ENCODE data around the gene CIB1.
"Not testable (repeated sequence)": the region's sequence is repeated elsewhere in the genome, so short reads cannot be mapped to it uniquely, and the experiment has no call there.

Gene CIB1

DNA sequence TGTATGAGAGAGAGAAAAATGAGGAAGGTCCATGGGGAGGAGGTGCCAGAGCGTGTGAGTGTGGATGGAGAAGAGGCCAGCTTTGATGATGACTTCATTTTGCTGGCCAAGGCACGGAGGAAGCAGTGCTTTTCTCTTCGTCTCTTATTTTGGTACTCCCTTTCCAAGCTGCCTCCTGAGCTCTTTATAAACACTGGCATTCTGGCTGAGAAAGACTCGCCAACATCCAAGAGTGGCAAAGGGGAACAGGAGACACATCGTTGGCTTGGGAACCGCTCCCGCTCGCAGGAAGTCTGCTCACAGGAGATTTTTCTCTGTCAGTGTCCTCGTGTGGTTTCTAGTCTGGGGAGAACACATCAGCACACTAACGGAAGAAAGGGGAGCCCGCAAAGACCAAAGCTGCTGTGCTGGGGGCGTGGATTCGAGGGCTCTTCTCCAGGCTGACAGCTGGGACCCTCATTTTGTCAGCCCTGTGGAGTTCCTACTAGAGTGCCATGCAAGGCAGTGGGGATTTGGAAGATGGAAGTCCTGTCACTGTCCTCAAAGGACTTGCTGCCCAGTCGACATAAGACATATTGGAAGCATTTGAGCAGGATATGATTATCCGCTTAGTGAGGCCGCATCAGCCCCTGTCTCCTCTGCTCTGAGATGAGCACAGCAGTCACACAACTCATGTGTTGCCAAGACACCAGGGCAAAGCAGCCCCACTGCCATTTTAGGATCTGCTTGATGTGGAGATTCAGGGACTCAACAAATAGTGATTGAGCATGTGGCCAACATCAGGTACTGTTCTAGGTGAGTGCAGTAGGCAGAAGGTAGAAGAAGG is 40.6 kb downstream of the CIB1 start:
- no peak for DNase-seq (ENCODE audit: low spot score)

DNA sequence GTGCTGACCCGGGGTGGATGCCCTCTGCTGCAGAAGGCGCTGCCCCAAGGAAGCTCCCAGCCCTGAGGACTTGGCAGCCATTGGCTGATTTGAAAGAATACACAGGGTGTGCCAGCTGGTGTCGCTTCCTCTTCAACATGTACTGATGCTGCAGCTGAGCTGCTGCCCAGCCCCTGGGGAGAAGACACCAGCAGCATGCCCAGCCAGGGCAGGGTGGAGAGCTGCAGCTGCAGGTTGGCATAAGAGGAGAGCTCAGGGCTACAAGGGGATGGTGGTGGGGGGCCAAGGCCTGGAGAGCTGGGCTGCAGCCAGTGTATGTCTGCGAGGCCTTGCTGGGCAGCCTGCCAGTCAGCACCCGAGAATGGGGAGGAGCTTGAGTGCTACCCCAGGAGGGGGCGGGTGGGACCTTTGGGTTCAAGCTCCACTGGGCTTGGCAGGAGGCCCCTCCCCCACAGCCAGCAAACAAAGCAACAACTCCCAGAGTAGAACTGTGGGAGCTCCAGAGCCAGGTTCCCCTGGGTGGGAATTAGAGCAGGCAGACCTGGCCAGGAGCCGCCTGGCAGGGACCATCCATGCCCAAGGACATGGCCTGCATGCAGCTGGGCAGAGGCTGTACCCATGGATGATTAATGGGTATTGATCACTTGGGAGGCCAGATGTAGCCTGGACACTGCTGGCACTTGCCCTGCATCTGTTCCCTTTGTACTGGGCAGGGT is 41.8 kb downstream of the CIB1 start:
- no peak for DNase-seq (ENCODE audit: low spot score)

GRCh38 chr15:90191344-90191687 is 42.4 kb downstream of the CIB1 start:
- no peak for DNase-seq (ENCODE audit: low spot score)

- no peak for DNase-seq (ENCODE audit: low spot score)
Measured at GRCh38 chr15:90190606-90191343, 43.0 kb downstream of the CIB1 start.

- DNase-seq (ENCODE audit: low spot score): no peak
Measured at GRCh38 chr15:90189781-90190467, 43.8 kb downstream of the CIB1 start.

DNA sequence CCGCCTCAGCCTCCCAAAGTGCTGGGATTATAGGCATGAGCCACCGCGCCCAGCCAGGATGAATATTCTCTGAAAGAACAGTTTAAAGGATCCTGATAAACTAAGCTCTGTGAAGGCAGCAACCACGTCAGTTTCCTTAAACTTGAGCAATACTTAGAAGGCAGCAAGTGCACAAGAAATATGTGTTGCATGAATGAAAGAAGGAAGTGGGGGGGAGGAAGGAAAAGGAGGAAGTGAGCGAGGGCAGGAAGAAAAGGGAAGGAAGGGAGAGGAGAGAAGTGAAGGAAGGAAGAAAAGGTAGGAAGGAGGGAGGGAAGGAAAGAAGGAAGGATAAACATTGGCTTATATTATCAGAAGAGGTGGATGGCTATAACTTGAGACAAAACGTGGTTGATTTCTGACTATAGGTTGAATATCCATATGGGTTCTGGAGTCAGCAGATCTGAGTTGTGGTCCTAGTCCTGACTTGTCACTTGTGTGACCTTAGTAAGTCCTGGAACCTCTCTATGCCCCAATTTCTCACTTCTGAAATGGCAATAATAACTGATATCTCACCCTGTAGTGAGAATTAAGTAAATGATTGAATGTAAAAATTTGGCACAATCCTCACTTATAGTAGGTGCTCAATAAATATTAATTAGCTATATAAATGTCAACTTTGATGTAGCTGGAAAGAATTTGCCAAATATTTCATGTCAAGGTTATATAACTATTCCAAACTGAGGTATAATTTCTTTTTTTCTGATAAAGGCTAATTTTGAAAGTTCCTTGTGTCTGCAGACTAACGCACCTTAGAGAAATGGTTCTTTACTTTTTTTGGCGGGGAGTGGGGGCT is 44.6 kb downstream of the CIB1 start:
- DNase-seq (ENCODE audit: low spot score): no peak

DNA sequence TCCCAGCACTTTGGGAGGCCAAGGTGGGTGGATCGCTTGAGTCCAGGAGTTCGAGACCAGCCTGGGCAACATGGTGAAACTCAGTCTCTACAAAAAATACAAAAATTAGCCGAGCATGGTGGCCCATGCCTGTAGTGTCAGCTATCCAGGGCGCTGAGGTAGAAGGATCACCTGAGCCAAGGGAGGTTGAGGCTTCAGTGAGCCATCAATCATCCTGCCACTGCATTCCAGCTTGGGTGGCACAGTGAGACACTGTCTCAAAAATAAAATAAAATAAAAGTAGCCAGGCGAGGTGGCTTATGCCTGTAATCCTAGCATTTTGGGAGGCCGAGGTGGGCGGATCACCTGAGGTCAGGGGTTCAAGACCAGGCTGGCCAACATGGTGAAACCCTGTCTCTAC is 45.7 kb downstream of the CIB1 start:
- not testable (repeated sequence) for DNase-seq (ENCODE audit: low spot score)

GRCh38 chr15:90187257-90187868 is 46.4 kb downstream of the CIB1 start:
- no peak for DNase-seq (ENCODE audit: low spot score)

DNA sequence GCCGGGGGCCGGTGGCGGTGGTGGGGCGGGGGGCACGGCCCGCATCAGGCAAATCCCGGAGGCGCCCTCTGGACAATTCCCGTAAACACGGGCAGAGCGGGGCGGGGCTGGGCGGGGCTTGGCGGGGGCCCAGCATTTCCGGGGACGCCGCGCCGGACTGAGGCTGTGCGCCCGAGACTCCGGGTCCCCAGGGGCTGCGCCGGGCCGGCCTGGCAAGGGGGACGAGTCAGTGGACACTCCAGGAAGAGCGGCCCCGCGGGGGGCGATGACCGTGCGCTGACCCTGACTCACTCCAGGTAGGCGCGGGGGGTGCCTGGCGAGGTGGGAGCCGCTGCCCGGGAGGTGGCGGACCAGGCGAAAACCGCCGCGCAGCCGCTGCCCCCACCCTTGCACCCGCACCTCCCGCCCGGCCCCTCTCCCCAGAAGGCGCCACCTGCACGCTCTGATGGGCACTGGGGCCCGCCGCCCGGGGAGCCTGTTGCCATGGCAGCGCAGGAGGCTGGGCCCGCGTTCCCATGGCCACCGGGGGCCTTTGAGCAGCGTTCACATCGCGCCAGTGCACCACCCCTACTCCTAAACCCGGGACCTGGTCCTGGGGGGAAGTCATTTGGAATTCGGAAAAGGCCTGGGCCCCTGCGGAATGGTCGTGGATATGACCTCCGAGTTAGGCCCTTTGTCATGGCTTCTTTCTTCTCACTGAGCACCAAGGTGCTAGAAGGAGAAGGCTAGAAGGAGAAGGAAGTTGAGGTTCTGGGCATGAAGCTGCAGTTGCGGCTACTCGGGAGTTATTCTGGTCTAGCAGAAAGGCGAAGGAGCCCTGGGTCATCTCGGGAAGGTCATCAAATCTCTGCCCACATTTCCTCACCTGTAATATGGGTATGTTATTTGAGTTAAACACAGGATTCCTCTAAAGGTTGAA is 48.7 kb downstream of the CIB1 start:
- peak; percentile 77 for DNase-seq (ENCODE audit: low spot score)

GRCh38 chr15:90184119-90184785 is 49.5 kb downstream of the CIB1 start:
- DNase-seq (ENCODE audit: low spot score): peak; percentile 32

DNA sequence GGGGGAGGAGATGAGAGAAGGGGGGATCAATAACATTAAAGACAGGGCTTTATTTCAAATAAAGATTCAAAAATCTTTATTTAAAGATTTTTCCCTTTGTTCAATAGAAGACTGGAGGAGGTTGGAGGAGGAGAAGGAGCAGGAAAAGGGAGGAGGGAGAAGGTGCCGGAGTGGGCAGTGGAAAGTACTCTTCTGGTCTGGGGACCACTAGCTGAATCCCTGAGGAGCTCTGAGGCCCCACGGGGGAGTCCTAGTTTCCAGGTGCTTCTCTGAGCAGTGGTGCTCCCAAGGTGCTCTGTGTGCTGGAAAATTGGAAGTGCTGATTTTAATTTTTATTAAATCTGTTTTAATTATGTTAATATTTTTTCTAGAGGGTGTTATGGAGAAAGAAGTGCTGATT is 52.0 kb downstream of the CIB1 start:
- no peak for DNase-seq (ENCODE audit: low spot score)
